ENCODE measurements around the gene DRD3.
A peak's percentile ranks its signal among the peaks of the same experiment; 100 is the strongest.

The DRD3 gene

GRCh38 chr3:114178770-114179368 is at the start of gene DRD3:
Gene DRD3 (minus strand): TSS chr3:114179052. CDS start chr3:114171992, 7,060 bp downstream.
- no peak within 1 kb of the TSS for H3K4me3 ChIP-seq
- H3K27ac ChIP-seq: no peak within 1 kb of the TSS

- no peak overlapping the region for H3K4me3 ChIP-seq
- peak overlapping the region in 4 of 21 experiments; percentile 40 to 78 (median 56) for H3K27ac ChIP-seq
Observed at GRCh38 chr3:114227076-114227475, 48.2 kb upstream of the DRD3 start.

DNA sequence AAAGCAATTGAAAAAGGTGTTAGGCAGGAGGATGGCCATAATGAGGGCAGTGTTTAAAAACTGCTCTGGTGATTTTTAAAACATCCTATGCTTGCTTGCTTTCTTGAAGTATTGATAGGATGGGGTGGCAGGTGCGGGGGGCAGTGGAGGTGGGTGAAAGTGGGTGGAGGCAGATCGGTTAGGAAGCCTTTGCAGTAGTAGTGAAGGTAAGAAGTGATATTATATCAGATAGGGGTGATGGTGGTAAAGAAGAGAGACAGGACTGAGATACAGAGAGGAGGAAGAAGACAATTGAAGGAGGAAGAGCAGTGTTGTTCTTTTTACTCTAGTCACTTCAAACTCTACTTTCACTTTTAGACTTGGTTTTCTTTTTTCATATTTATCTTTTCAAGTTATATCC is 47.5 kb upstream of the DRD3 start:
- Histone ChIP-seq H3K27ac (peak overlapping the region in 8 of 21 experiments; percentile 32 to 78 (median 53)), H3K4me3 (no peak overlapping the region)

- Histone ChIP-seq H3K27ac (peak overlapping the region in 8 of 21 experiments; percentile 23 to 90 (median 79)), H3K4me3 (no peak overlapping the region)
Observed at GRCh38 chr3:114223143-114223542, 44.3 kb upstream of the DRD3 start.

GRCh38 chr3:114221881-114222264 is 43.0 kb upstream of the DRD3 start:
- Histone ChIP-seq H3K27ac (peak overlapping the region in 13 of 21 experiments; percentile 14 to 90 (median 69)), H3K4me3 (no peak overlapping the region)

GRCh38 chr3:114221165-114221880 is 42.5 kb upstream of the DRD3 start:
- Histone ChIP-seq H3K27ac (peak overlapping the region in 12 of 21 experiments; percentile 14 to 90 (median 73)), H3K4me3 (no peak overlapping the region)

DNA sequence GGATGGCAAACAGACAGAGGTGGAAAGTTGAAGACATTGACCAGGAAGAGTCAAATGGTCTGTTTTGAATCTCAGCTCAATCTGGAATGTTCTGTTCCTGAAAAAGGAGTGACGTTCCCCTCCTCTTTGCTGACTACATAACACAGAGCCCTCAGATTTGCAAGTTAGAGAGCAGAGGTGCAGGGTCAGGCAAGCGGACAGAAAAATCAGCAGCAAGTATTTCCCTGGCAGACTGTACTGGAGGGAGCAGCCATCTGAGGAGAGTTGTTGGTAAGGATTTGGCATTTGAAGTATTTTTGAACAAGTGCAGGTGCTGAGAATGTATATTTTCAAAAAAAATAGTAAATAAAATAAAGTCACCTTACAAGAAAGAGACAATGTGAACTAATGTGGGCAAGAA is 40.9 kb upstream of the DRD3 start:
- peak overlapping the region in 6 of 21 experiments; percentile 23 to 90 (median 40) for H3K27ac ChIP-seq
- no peak overlapping the region for H3K4me3 ChIP-seq

- Histone ChIP-seq H3K27ac (peak overlapping the region in 6 of 21 experiments; percentile 30 to 90 (median 50)), H3K4me3 (no peak overlapping the region)
Observed at GRCh38 chr3:114218578-114219185, 39.8 kb upstream of the DRD3 start.

- H3K4me3 ChIP-seq: no peak overlapping the region
- peak overlapping the region in 7 of 21 experiments; percentile 45 to 90 (median 62) for H3K27ac ChIP-seq
Observed at GRCh38 chr3:114218006-114218405, 39.2 kb upstream of the DRD3 start.

GRCh38 chr3:114217266-114217665 is 38.4 kb upstream of the DRD3 start:
- peak overlapping the region in 7 of 21 experiments; percentile 44 to 90 (median 62) for H3K27ac ChIP-seq

DNA sequence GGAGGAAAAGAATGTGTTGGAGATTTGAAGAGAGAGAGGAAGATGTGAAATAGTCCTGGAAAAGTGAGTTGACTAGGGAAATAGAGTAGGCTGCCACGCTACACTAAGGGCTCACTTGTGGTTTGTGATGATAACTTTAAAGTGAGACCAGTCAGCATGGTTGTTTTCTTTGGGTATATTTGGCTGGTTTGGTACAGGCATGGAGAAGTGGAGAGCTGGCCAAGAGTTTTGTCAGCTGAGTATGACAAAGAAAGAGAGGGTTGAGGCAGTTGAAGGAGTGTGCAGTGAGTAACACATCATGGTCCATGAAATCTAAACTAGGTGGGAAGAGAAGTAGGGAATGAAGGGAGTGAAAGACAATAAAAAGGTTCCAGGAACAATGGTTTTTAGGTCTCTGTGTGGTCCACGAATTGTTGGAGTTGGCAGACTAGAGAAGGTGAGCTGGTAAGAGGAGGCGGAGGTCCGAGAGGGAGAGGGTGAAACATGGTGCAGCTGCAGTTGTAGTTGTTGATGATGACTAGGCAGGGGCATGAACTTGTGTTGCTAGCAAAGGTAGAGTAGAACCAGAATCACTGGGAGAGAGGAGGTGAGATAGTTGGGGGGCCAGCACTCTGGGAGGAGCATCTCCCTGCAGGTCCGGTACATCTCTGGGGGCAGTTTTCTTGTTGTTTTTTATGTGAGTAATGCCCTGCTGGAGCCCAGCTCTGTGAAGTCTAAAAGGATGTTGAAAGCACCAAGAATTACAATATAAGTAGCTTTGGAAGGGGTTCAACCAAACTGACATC is 37.5 kb upstream of the DRD3 start:
- H3K4me3 ChIP-seq: no peak overlapping the region
- H3K27ac ChIP-seq: peak overlapping the region in 7 of 21 experiments; percentile 44 to 96 (median 64)

More at GRCh38 chr3:114217266-114217665, 38.4 kb upstream of the DRD3 start:
- H3K4me3 ChIP-seq: no peak overlapping the region

DNA sequence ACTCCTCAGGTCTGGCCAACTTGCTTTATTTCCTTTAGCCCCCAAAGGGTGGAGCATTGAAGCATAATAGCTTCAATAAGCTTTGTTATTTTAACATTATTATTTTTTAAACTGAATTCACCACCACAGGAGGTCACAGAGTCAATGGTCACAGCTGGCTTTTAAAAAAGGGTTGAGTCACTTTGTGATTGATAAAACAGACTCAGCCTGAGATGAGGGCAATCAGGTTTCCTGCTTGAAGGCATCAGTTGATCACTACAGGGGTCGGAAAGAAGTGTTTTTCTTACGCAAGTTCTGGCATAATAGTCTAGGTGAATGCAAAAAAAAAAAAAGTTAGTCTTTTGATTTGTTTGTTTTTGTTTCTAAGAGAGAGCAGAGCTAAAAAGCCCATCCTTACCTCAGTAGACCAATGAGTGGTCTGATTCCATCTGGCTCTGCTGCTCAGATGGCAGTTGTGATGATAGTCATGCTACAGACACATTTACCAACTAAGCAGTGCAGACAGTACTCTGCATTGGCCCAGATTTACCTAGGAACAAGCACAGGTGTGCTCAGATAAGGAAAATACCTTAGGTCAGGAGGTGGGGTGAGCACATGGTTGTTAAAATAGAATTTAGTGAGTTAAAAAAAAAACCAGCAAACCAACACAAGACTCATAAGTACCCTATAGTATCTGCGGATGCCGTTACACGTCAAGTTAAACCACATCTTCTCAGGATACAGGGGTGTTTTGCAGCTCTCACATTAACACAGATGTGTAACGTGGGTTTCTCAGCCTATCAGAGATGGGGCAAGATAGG is 35.9 kb upstream of the DRD3 start:
- Histone ChIP-seq H3K4me3 (peak overlapping the region in 4 of 7 experiments; percentile 2 to 26 (median 12)), H3K27ac (peak overlapping the region in 20 of 21 experiments; percentile 25 to 96 (median 63))

GRCh38 chr3:114213627-114214541 is 35.0 kb upstream of the DRD3 start:
- peak overlapping the region in 4 of 7 experiments; percentile 2 to 26 (median 12) for H3K4me3 ChIP-seq
- peak overlapping the region in 20 of 21 experiments; percentile 25 to 96 (median 63) for H3K27ac ChIP-seq

GRCh38 chr3:114213292-114213626 is 34.4 kb upstream of the DRD3 start:
- Histone ChIP-seq H3K4me3 (peak overlapping the region in 1 of 7 experiments; percentile 6), H3K27ac (peak overlapping the region in 12 of 21 experiments; percentile 28 to 96 (median 76))

DNA sequence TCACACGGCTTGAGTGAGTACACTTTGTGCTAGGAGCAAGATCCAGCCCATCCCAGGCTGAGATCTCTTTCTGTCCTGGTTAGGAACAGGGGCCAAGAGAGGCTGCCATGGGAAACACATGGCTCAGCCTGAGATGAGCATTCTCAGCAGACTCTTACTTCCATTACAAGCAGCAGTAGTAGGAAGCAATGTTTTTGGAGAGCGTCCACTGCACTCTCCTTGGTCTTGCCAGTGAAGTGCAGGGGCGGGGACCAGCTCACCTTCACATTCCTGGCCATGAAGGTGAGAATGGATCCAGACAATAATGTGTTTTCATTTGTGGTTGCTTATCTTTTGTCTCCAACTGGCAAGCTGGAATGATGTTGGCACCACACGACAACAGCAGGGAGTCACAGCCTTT is 33.8 kb upstream of the DRD3 start:
- H3K4me3 ChIP-seq: no peak overlapping the region
- peak overlapping the region in 8 of 21 experiments; percentile 1 to 96 (median 88) for H3K27ac ChIP-seq

GRCh38 chr3:114207768-114208167 is 28.9 kb upstream of the DRD3 start:
- no peak overlapping the region for H3K4me3 ChIP-seq
- no peak overlapping the region for H3K27ac ChIP-seq

DNA sequence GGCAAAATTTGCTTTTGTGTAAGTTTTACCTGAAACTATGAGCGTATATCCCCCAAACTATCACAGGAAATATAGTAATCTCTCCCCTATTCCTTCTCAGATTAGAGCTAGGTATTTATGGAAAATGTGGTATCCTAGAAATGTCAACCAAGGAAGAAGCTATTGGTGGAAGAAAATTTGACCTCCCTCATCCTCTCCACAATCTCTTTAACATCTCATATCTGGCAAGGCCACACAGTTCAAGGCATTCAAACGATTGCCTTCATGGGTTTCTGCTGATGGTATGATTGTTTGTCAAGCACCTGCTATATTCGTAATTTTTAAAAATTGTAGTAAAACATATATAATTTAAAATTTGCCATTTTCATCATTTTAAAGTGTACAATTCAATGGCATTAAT is 27.5 kb upstream of the DRD3 start:
- no peak overlapping the region for H3K4me3 ChIP-seq
- H3K27ac ChIP-seq: no peak overlapping the region

- Histone ChIP-seq H3K4me3 (no peak overlapping the region), H3K27ac (no peak overlapping the region)
Observed at GRCh38 chr3:114205541-114205940, 26.7 kb upstream of the DRD3 start.
